ENCODE results near the gene XPO4. TPM values are rescaled to one million over a fixed set of nuclear protein-coding genes. Genes with fewer than 3 reads are reported as not detected.
A peak's percentile ranks its signal among the peaks of the same experiment; 100 is the strongest.
"Not testable (repeated sequence)": the region's sequence is repeated elsewhere in the genome, so short reads cannot be mapped to it uniquely, and the experiment has no call there.

Gene XPO4
- 10 to 100 TPM in 3 of 4 donors, 1 to 10 TPM in 1; 8.9 to 16.1 (median 13.8) TPM for total RNA-seq

- 0% methylated on average over 18 to 30 of the region's 81 CpGs for WGBS, 2 donors
- peak; percentile 57 to 94 for DNase-seq (ENCODE audit: low spot score in 2 of 2)
- no peak for TF ChIP-seq POLR2A (IDR thresholded peaks at IDR 0.05)
- TF ChIP-seq CTCF (IDR thresholded peaks at IDR 0.05): no peak
- intact Hi-C loops (cut with DNase I; ENCODE audit: low total_unique reads): no loop called here
- peak within 1 kb of the TSS; percentile 65 for H3K4me3 ChIP-seq (ENCODE audit: low read depth, poor library complexity, severe bottlenecking)
Measured at GRCh38 chr13:20902438-20903163, at the start of gene XPO4. XPO4 (minus strand) TSS chr13:20902746; CDS start chr13:20902738, 8 bp downstream.

GRCh38 chr13:20948001-20948400, 45.5 kb upstream of the XPO4 start:
- WGBS, 2 donors: 41 to 65% methylated on average over 3 of the region's 3 CpGs

GRCh38 chr13:20945952-20946383, 43.4 kb upstream of the XPO4 start:
- DNase-seq (ENCODE audit: low spot score in 2 of 2): peak in 1 of 2 donors; percentile 40

More at GRCh38 chr13:20948001-20948400, 45.5 kb upstream of the XPO4 start:
- not testable (repeated sequence) for H3K4me3 ChIP-seq (ENCODE audit: low read depth, poor library complexity, severe bottlenecking); DNase-seq (ENCODE audit: low spot score in 2 of 2)
- intact Hi-C loops (cut with DNase I; ENCODE audit: low total_unique reads): loop anchor here (5.0 kb wide), 1 partner anchor 229 kb away; the partner anchor contains the start of genes MRPL57 and SKA3

GRCh38 chr13:20942938-20943559, 40.5 kb upstream of the XPO4 start:
- intact Hi-C loops (cut with DNase I; ENCODE audit: low total_unique reads): no loop called here

More at GRCh38 chr13:20945952-20946383, 43.4 kb upstream of the XPO4 start:
- intact Hi-C loops (cut with DNase I; ENCODE audit: low total_unique reads): loop anchor here (5.0 kb wide), 1 partner anchor 231 kb away; the partner anchor contains the start of genes MRPL57 and SKA3
- 22 to 29% methylated on average over 24 to 29 of the region's 29 CpGs for WGBS, 2 donors
- H3K4me3 ChIP-seq (ENCODE audit: low read depth, poor library complexity, severe bottlenecking): no peak overlapping the region
- TF ChIP-seq CTCF (IDR thresholded peaks at IDR 0.05) (no peak), POLR2A (IDR thresholded peaks at IDR 0.05) (no peak)

GRCh38 chr13:20940511-20940910, 38.0 kb upstream of the XPO4 start:
- WGBS, 2 donors: 94 to 95% methylated on average over 10 of the region's 10 CpGs
- H3K4me3 ChIP-seq (ENCODE audit: low read depth, poor library complexity, severe bottlenecking); intact Hi-C loops (cut with DNase I; ENCODE audit: low total_unique reads); DNase-seq (ENCODE audit: low spot score in 2 of 2): not testable (repeated sequence)

More at GRCh38 chr13:20942938-20943559, 40.5 kb upstream of the XPO4 start:
- WGBS, 2 donors: 56 to 63% methylated on average over 22 of the region's 22 CpGs
- no peak for TF ChIP-seq CTCF (IDR thresholded peaks at IDR 0.05)
- TF ChIP-seq POLR2A (IDR thresholded peaks at IDR 0.05): no peak
- H3K4me3 ChIP-seq (ENCODE audit: low read depth, poor library complexity, severe bottlenecking): no peak overlapping the region
- DNase-seq (ENCODE audit: low spot score in 2 of 2): no peak

GRCh38 chr13:20940083-20940482, 37.5 kb upstream of the XPO4 start:
- H3K4me3 ChIP-seq (ENCODE audit: low read depth, poor library complexity, severe bottlenecking): no peak overlapping the region
- intact Hi-C loops (cut with DNase I; ENCODE audit: low total_unique reads): no loop called here
- WGBS, 2 donors: 59 to 63% methylated on average over 3 of the region's 3 CpGs
- TF ChIP-seq POLR2A (IDR thresholded peaks at IDR 0.05) (no peak), CTCF (IDR thresholded peaks at IDR 0.05) (no peak)
- DNase-seq (ENCODE audit: low spot score in 2 of 2): no peak
